Memory B cell (primary cell): Measurements from ENCODE around the gene KMT2E.

Source experiments
- ATAC-seq: fragments of 150-1000 bp; cut with Tn5 transposase; 2 replicates; pipeline ENCODE4 v1.10.0; 2021; ENCODE audit warnings: low read depth, mild to moderate bottlenecking, moderate library complexity
- DNase-seq, 2 donors: peaks; one replicate each; pipeline ENCODE4 v3.0.0; 2022; ENCODE audit warnings: low spot score in 2 of 2
- H3K27ac Mint-ChIP-seq: one replicate; pipeline ENCODE4 v1.8.0; 2022; ENCODE audit warnings: mild to moderate bottlenecking, moderate library complexity, mixed read lengths
- H3K27me3 Mint-ChIP-seq: one replicate; pipeline ENCODE4 v1.8.0; 2022; ENCODE audit warnings: mixed read lengths
- H3K36me3 Mint-ChIP-seq: one replicate; pipeline ENCODE4 v1.8.0; 2022; ENCODE audit warnings: mild to moderate bottlenecking, mixed read lengths
- H3K4me1 Mint-ChIP-seq: one replicate; pipeline ENCODE4 v1.8.0; 2022; ENCODE audit warnings: mixed read lengths
- H3K4me3 Mint-ChIP-seq: one replicate; pipeline ENCODE4 v1.8.0; 2022; ENCODE audit warnings: mild to moderate bottlenecking, moderate library complexity, mixed read lengths
- H3K9me3 Mint-ChIP-seq: one replicate; pipeline ENCODE4 v1.8.0; 2022; ENCODE audit warnings: mixed read lengths

Gene KMT2E

DNA sequence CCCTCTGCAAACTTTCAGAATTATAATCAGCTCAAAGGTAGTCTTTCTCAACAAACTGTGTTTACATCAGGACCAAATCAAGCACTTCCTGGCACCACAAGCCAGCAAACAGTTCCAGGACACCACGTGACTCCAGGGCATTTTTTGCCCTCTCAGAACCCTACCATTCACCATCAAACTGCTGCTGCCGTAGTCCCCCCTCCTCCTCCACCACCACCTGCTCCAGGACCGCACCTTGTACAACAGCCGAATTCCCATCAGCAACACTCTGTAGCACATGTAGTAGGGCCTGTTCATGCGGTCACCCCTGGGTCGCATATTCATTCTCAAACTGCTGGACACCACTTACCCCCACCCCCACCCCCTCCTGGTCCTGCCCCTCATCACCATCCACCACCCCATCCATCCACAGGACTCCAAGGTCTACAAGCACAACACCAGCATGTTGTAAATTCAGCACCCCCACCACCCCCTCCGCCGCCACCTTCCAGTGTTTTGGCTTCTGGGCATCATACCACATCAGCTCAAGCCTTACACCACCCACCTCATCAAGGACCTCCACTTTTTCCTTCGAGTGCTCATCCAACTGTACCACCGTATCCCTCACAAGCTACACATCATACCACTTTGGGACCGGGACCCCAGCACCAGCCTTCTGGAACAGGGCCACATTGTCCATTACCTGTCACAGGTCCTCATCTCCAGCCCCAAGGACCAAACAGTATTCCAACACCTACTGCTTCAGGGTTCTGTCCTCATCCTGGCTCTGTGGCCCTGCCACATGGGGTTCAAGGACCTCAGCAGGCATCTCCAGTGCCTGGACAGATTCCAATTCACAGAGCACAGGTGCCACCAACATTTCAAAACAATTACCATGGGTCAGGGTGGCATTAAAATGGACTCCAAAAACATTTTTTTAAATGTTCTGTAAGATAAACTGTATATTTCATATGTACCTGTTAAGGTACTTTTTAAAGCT, 98.7 kb downstream of the KMT2E start:
- Mint-ChIP-seq H3K27ac (peak overlapping the region; percentile 90), H3K4me1 (peaks cover 5% of the 10 kb centered on the region), H3K27me3 (no peaks in the 10 kb centered on the region), H3K4me3 (no peak overlapping the region), H3K36me3 (peaks cover 31% of the 10 kb centered on the region), H3K9me3 (no peaks in the 10 kb centered on the region)
- no peak for DNase-seq
- no peak for ATAC-seq

DNA sequence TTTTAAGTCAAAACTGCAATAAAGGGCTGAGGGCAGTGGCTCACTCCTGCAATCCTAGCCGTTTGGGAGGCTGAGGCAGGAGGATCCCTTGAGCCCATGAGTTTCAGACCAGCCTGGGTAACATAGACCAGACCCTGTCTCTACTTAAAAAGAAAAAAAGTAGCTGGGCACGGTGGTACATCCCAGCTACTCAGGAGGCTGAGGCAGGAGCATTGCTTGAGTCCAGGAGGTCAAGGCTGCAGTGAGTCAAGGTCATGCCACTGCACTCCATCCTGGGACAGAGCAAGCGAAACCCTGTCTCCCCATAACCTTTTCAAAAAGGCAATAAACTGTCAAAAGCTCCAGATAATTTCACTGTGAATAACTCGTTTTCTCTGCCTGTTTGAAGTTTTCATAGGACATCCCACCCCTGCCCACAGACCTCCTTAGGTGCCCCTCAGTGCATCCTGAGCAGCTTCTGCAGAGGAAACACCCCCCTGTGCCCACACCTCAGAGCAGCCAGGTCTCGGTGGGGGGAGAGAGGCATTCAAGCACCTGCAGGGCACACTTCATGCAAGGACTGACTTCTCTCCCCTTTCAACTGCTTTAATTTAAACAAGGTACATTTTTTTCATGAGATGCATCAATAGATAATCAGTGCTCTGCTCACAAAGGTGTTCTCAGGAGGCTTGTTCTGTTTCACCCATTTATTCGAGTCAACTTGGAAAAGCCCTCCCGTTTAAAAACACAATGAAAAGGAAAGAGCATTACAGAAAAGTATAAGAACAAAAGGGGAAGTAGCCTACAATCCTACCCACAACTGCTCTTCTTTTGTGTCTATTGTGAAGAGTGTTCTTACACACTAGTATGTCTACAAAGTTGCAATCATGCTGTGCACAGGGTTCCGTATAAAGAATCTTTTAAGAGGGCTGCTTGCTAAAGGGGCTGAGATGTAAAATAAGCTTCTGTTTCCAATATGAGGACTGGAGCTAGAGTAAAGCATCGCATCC, 104.9 kb downstream of the KMT2E start:
- no peak for DNase-seq
- H3K27ac Mint-ChIP-seq = peak overlapping the region; percentile 68
- no peaks in the 10 kb centered on the region for H3K27me3 Mint-ChIP-seq
- H3K4me1 Mint-ChIP-seq = peaks cover 7% of the 10 kb centered on the region
- peaks cover 23% of the 10 kb centered on the region for H3K36me3 Mint-ChIP-seq
- no peaks in the 10 kb centered on the region for H3K9me3 Mint-ChIP-seq
- ATAC-seq = peak; percentile 59
- peak overlapping the region; percentile 34 for H3K4me3 Mint-ChIP-seq

DNA sequence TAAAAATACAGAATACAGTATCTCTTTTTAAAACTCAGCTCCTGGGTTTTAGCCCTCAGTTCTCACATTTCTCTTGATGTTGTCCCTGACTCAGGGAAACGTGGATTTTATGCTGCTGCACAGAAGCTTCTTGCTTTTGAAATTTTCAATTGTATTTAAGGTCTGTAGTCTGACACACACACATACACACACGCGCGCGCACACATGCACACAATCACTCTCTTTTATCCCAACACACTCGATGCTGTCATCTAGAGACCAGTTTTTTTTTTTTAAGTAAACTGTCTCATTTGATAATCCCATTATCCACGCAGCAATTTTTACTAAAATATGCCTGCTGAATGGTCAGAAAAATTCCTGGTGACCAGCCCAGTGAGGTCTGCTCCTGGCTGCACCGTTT, 108.6 kb downstream of the KMT2E start:
- Mint-ChIP-seq H3K36me3 (peaks cover 28% of the 10 kb centered on the region), H3K4me3 (no peak overlapping the region), H3K4me1 (peaks cover 7% of the 10 kb centered on the region), H3K27me3 (no peaks in the 10 kb centered on the region), H3K9me3 (no peaks in the 10 kb centered on the region), H3K27ac (peak overlapping the region; percentile 47)
- ATAC-seq = no peak
- DNase-seq = no peak

DNA sequence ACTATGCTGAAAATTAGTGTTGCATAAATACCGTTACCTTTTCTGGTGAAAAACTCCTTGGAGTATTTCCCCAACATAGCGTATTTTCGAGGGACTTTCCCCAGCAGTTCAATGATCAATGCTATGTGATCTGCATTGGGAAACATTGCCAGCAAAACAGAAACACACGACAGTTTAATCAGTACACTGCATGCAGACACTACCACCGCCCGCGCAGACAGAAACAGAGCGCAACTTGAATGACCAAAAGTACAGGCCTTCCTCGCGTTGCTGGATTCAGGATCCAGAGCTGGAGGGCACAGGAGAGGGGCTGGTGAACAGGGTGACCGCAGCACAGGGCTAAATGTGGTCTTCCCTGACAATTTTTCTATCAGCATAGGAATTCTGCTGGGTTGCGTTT, 111.7 kb downstream of the KMT2E start:
- Mint-ChIP-seq H3K4me3 (no peak overlapping the region), H3K27ac (peak overlapping the region; percentile 55), H3K27me3 (no peaks in the 10 kb centered on the region), H3K9me3 (no peaks in the 10 kb centered on the region), H3K36me3 (peaks cover 31% of the 10 kb centered on the region), H3K4me1 (peaks cover 2% of the 10 kb centered on the region)
- no peak for ATAC-seq
- DNase-seq = no peak

DNA sequence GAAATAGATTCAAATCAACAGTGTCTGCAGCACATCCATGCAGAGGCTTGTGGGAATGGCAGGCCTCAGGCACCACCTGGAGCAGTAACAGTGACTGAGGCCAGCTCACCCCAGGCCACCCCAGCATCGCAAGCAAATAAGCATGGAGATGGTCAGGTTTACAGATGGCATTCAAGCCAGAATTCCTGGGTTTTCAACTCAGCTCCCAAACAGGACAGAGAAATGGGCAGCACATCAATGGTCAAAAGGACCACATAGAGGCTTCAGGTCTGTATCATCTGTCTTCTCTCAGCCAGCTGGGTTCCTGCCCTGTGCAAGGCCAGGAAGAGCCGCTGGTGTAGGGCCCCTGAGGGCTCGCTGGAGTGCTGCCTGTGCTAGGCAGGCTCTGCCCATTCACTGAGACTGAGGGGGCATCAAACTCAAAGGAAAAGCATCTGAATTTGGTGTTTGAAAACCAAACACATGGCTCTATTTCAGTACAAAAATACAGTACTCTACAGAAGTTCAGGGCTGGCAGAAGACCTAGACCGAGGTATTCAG, 112.5 kb downstream of the KMT2E start:
- ATAC-seq (no peak), DNase-seq (no peak)
- no peaks in the 10 kb centered on the region for H3K27me3 Mint-ChIP-seq
- peaks cover 4% of the 10 kb centered on the region for H3K4me1 Mint-ChIP-seq
- H3K4me3 Mint-ChIP-seq = no peak overlapping the region
- peak overlapping the region; percentile 55 for H3K27ac Mint-ChIP-seq
- H3K9me3 Mint-ChIP-seq = no peaks in the 10 kb centered on the region
- peaks cover 26% of the 10 kb centered on the region for H3K36me3 Mint-ChIP-seq

DNA sequence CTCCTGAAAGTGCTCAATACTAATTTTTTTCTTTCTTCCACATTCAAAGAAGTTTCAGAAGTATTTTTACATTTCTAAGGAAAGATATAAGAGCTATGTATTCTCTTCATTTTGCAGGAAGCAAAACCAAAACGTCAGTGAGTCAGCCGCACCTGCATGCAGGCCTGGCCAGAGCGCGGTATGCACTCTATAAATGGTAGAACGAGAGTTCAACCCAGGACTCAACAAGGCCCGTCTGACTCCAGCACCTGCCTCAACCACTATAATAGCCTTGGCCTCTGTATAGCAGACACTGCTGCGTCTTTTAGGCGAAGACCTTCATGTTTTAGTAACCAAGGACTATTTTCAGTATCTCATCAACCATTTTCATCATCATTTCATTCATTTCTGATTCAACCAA, 113.2 kb downstream of the KMT2E start:
- H3K9me3 Mint-ChIP-seq = no peaks in the 10 kb centered on the region
- no peaks in the 10 kb centered on the region for H3K27me3 Mint-ChIP-seq
- no peak overlapping the region for H3K4me3 Mint-ChIP-seq

DNA sequence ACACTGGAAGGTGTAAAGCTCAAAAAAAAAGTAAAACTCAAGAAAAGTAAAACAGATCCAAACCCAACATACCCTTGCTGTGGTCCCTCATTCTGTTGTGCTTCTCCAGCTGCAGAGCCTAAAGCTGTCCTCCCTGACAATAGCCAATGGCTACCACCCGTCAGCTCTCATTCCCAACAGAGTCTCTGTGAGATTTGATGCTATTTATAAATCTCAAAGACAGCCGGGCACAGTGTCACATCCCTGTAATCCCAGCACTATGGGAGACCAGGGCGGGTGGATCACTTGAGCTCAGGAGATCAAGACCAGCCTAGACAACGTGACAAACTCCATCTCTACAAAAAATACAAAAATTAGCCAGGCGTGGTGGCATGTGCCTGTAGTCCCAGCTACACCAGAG, 116.0 kb downstream of the KMT2E start:
- Mint-ChIP-seq H3K36me3 (peaks cover 23% of the 10 kb centered on the region), H3K4me1 (peaks cover 9% of the 10 kb centered on the region), H3K27ac (peak overlapping the region; percentile 75), H3K27me3 (no peaks in the 10 kb centered on the region), H3K4me3 (no peak overlapping the region), H3K9me3 (no peaks in the 10 kb centered on the region)
- ATAC-seq = no peak
- no peak for DNase-seq

More for the DNA sequence above, 113.2 kb downstream of the KMT2E start:
- no peak for ATAC-seq
- Mint-ChIP-seq H3K36me3 (peaks cover 26% of the 10 kb centered on the region), H3K27ac (no peak overlapping the region), H3K4me1 (peaks cover 4% of the 10 kb centered on the region)
- no peak for DNase-seq

DNA sequence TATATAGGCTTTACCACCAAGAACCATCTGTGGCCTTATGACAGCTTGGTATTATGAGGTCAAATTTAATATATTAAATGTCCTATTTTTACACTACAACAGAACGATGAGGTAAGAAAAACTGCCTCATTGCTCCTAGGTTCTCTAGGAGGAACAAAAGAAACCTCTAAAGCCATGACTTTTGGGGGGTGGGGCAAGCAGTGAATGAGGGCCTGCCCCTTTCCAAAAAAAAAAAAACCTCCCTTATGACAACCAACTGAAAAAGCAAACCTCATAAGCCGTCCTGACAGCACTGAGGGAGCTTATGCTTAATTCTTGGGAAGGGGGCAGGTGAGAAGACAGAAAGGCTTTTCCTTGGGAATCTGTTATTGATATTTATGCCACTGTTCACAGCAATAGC, 116.6 kb downstream of the KMT2E start:
- Mint-ChIP-seq H3K36me3 (peaks cover 20% of the 10 kb centered on the region), H3K4me3 (no peak overlapping the region), H3K27me3 (no peaks in the 10 kb centered on the region), H3K27ac (no peak overlapping the region), H3K9me3 (no peaks in the 10 kb centered on the region), H3K4me1 (peaks cover 9% of the 10 kb centered on the region)
- no peak for ATAC-seq
- DNase-seq = no peak

DNA sequence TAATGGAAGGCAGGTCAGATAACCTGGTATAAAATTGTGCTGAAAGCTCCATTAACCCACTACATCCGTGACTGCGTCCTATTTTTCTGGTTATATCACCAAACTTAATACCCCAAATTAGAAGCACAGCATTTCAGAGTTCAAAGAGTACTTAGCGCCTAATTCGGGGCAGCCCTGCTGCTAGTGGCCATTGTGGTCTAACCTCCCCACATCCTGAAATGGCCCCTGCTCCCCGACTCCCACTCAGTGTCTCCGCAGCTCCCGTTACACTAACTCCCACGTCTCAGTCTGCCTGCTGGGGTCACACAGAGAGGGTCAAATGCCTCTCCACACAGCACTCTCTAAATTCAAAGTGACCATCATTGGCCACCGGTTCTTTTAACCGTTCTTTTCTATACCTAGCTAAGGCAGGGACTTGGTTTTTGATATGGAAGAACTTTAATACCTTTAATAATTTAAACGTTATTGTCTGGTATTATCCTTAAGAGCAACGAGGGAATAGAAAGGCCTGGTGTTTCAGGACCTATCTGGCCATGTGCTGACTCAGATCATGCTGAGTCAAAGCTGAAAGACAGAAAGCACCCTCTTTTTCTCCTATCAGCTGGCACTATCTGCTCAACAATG, 117.1 kb downstream of the KMT2E start:
- DNase-seq (no peak), ATAC-seq (no peak)
- Mint-ChIP-seq H3K4me1 (peaks cover 9% of the 10 kb centered on the region), H3K36me3 (peaks cover 16% of the 10 kb centered on the region), H3K4me3 (no peak overlapping the region), H3K27ac (peak overlapping the region; percentile 26), H3K9me3 (no peaks in the 10 kb centered on the region), H3K27me3 (no peaks in the 10 kb centered on the region)

DNA sequence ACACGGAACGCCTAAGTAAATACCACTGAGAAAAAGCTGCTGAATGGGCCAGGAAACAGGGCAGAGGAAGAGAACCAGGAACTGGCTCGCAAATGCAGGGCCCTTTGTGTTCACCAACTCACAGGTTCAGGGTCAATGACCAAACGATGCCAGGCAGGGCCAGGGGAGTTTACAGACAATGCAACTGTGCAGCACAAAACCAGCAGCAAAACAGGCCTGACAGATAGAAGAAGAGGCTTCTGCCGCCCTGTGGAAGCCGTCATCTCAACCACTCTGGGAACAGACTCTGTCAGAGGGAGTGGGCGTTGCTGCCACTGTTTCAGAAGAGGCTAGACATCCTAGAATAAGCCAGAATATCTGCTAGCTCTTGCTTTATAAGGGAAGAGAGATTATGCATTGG, 117.9 kb downstream of the KMT2E start:
- H3K27me3 Mint-ChIP-seq = no peaks in the 10 kb centered on the region
- H3K27ac Mint-ChIP-seq = peak overlapping the region; percentile 32
- H3K4me1 Mint-ChIP-seq = peaks cover 13% of the 10 kb centered on the region
- DNase-seq (no peak), ATAC-seq (no peak)
- H3K36me3 Mint-ChIP-seq = peaks cover 19% of the 10 kb centered on the region
- H3K9me3 Mint-ChIP-seq = no peaks in the 10 kb centered on the region
- no peak overlapping the region for H3K4me3 Mint-ChIP-seq

DNA sequence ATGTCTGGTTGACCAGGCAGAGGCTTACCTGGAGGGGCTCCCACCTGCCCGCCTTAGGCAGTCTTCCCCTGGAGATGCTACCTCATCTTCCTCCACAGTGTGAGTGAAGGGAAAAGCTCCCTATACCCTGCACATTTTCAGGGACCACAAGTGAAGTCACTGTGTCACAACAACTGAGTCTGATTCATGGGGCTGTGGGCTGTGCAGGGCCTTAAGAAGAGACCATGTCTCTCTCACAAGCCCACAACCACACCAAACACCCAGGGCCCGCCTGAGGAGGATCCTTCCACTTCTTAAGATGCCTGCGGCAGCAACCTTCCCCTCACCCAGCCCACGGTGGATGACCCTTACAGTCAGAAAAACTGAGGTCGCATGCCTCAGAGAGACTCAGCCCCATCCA, 118.3 kb downstream of the KMT2E start:
- peaks cover 20% of the 10 kb centered on the region for H3K36me3 Mint-ChIP-seq
- H3K27me3 Mint-ChIP-seq = no peaks in the 10 kb centered on the region
- ATAC-seq (no peak), DNase-seq (no peak)
- H3K4me3 Mint-ChIP-seq = no peak overlapping the region
- H3K9me3 Mint-ChIP-seq = no peaks in the 10 kb centered on the region
- H3K4me1 Mint-ChIP-seq = peaks cover 14% of the 10 kb centered on the region
- peak overlapping the region; percentile 40 for H3K27ac Mint-ChIP-seq

DNA sequence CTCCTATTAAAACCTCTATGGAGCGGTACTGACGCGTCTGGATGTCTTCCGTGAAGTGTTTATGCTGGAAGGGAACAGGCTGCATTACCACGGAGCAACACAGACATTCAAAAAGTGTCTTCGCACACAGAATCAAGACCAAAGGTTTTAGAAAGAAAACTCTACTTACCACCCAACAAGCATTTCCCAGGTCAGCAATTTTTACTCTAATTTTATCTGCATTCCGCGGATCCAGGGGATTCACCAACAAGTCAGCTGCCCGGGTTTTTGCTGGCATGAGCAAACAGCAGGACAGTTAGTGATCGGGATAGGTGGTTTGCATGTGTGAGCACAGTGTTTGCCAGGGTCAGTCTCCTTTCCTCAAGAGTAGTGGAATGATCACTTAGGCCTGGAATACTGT, 118.8 kb downstream of the KMT2E start:
- H3K27me3 Mint-ChIP-seq = no peaks in the 10 kb centered on the region
- DNase-seq (no peak), ATAC-seq (no peak)
- peak overlapping the region; percentile 40 for H3K27ac Mint-ChIP-seq
- peaks cover 24% of the 10 kb centered on the region for H3K36me3 Mint-ChIP-seq
- no peaks in the 10 kb centered on the region for H3K9me3 Mint-ChIP-seq
- no peak overlapping the region for H3K4me3 Mint-ChIP-seq
- H3K4me1 Mint-ChIP-seq = peaks cover 14% of the 10 kb centered on the region

DNA sequence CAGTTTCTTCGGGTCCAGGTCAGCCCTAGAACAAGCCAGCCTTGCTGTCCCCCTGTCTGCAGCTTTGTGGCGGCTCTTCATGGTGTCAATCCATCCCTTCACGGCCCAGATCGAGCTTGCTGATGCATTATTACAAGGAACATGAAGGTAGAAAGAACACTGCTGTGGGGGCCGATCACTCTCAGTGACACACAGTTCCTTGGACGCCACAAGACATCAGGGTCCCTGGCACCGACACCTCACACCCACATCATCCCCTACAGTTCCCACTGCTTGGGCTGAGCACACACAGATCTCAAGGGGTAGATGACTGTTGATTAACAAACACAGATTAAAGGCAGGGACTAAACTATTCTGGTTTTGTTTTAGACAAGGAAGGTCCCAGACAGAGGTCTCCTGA, 119.4 kb downstream of the KMT2E start:
- H3K36me3 Mint-ChIP-seq = peaks cover 28% of the 10 kb centered on the region
- no peaks in the 10 kb centered on the region for H3K9me3 Mint-ChIP-seq
- peak overlapping the region; percentile 40 for H3K27ac Mint-ChIP-seq
- ATAC-seq = no peak
- H3K4me3 Mint-ChIP-seq = no peak overlapping the region
- DNase-seq = no peak
- H3K4me1 Mint-ChIP-seq = peaks cover 14% of the 10 kb centered on the region
- H3K27me3 Mint-ChIP-seq = no peaks in the 10 kb centered on the region
